ENCODE measurements around the gene TSPAN14.
A peak's percentile ranks its signal among the peaks of the same experiment; 100 is the strongest.

TSPAN14 gene

GRCh38 chr10:80509403-80510161, 55.5 kb downstream of the TSPAN14 start:
- Mint-ChIP-seq H3K4me1 (peaks cover 32% of the 10 kb centered on the region), H3K4me3 (no peak overlapping the region), H3K9me3 (no peaks in the 10 kb centered on the region), H3K27ac (peak overlapping the region; percentile 84), H3K27me3 (ENCODE audit: low read depth, poor library complexity) (no peaks in the 10 kb centered on the region), H3K36me3 (ENCODE audit: low read depth) (peaks cover 60% of the 10 kb centered on the region)
- TF ChIP-seq CTCF (IDR thresholded peaks at IDR 0.05) = no peak
- DNase-seq = no peak

- no peak for TF ChIP-seq CTCF (IDR thresholded peaks at IDR 0.05)
- peak overlapping the region; percentile 91 for H3K27ac Mint-ChIP-seq
Observed at GRCh38 chr10:80512031-80512526, 58.0 kb downstream of the TSPAN14 start.

GRCh38 chr10:80513106-80513505, 59.0 kb downstream of the TSPAN14 start:
- Mint-ChIP-seq H3K27ac (no peak overlapping the region), H3K9me3 (no peaks in the 10 kb centered on the region), H3K27me3 (ENCODE audit: low read depth, poor library complexity) (no peaks in the 10 kb centered on the region), H3K4me1 (peaks cover 43% of the 10 kb centered on the region), H3K36me3 (ENCODE audit: low read depth) (peaks cover 71% of the 10 kb centered on the region), H3K4me3 (no peak overlapping the region)
- no peak for TF ChIP-seq CTCF (IDR thresholded peaks at IDR 0.05)
- DNase-seq = no peak

More at GRCh38 chr10:80512031-80512526, 58.0 kb downstream of the TSPAN14 start:
- H3K4me3 Mint-ChIP-seq = no peak overlapping the region
- H3K9me3 Mint-ChIP-seq = no peaks in the 10 kb centered on the region
- no peaks in the 10 kb centered on the region for H3K27me3 Mint-ChIP-seq (ENCODE audit: low read depth, poor library complexity)
- peaks cover 39% of the 10 kb centered on the region for H3K4me1 Mint-ChIP-seq
- no peak for DNase-seq
- peaks cover 74% of the 10 kb centered on the region for H3K36me3 Mint-ChIP-seq (ENCODE audit: low read depth)

GRCh38 chr10:80515511-80515910, 61.4 kb downstream of the TSPAN14 start:
- TF ChIP-seq CTCF (IDR thresholded peaks at IDR 0.05) = no peak
- Mint-ChIP-seq H3K9me3 (no peaks in the 10 kb centered on the region), H3K27me3 (ENCODE audit: low read depth, poor library complexity) (no peaks in the 10 kb centered on the region), H3K27ac (no peak overlapping the region), H3K36me3 (ENCODE audit: low read depth) (peaks cover 71% of the 10 kb centered on the region), H3K4me3 (no peak overlapping the region), H3K4me1 (peaks cover 45% of the 10 kb centered on the region)
- no peak for DNase-seq

- Mint-ChIP-seq H3K36me3 (ENCODE audit: low read depth) (peaks cover 71% of the 10 kb centered on the region), H3K4me1 (peaks cover 48% of the 10 kb centered on the region)
Observed at GRCh38 chr10:80515941-80516340, 61.8 kb downstream of the TSPAN14 start.

More at GRCh38 chr10:80515941-80516340, 61.8 kb downstream of the TSPAN14 start:
- H3K27ac Mint-ChIP-seq = no peak overlapping the region
- no peaks in the 10 kb centered on the region for H3K9me3 Mint-ChIP-seq
- no peak overlapping the region for H3K4me3 Mint-ChIP-seq
- H3K27me3 Mint-ChIP-seq (ENCODE audit: low read depth, poor library complexity) = no peaks in the 10 kb centered on the region
- DNase-seq = no peak
- TF ChIP-seq CTCF (IDR thresholded peaks at IDR 0.05) = no peak

All from nephron progenitor cell (in vitro differentiated cells).